ENCODE results near the gene IQGAP1. TPM values are rescaled to one million over a fixed set of nuclear protein-coding genes. Genes with fewer than 3 reads are reported as not detected.

The IQGAP1 gene
- total RNA-seq, 1 experiment from 2014 or later: 113 TPM

DNA sequence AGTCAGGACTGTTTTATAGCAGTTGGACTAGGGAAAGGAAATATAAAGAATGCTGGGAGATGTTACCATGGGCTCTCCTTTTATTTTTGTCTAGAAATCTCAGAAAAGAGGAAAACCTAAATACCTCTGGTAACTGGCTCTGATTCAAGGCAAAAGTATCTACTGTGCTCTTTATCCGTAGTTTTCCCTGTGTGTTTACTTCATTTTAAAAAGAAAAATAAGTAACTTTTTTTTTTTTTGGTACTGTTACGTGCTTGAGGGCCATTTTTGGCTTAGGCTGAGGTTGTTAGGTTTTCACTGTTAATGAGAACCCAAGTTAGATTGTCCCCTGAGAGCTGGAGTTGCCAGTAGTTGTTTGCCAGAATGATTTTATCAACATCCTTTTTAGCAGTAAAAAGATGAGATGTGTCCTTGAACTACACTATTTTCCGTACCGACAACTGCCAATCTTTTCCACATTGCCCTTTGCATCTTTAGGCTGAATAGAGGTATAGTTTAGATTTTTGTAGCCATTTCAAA, 35.8 kb downstream of the IQGAP1 start:
- CTCF ChIA-PET: no interaction called here
- ATAC-seq (no peak), DNase-seq (ENCODE audit: low read depth, low spot score) (no peak)
- Histone ChIP-seq H3K27me3 (ENCODE audit: insufficient read depth, low read length) (no peaks in the 10 kb centered on the region), H4K20me1 (ENCODE audit: insufficient read depth) (no peaks in the 10 kb centered on the region), H3K4me2 (ENCODE audit: low read length) (no peak overlapping the region), H2AFZ (ENCODE audit: low read depth, low read length, poor library complexity, severe bottlenecking) (no peak overlapping the region), H3K27ac (ENCODE audit: low read depth, low read length) (no peak overlapping the region), H3K4me3 (replicated peaks in 1 of 2; ENCODE audit: low read depth in 1 of 2, low read length in 2 of 2) (no peak overlapping the region), H3K36me3 (ENCODE audit: control insufficient read depth in 1 of 2, insufficient read depth in 2 of 2, low read length in 2 of 2) (no peaks in the 10 kb centered on the region), H3K9me3 (ENCODE audit: control insufficient read depth in 1 of 2, insufficient read depth in 1 of 2, low read depth in 1 of 2, low read length in 2 of 2) (no peaks in the 10 kb centered on the region), H3K79me2 (ENCODE audit: insufficient read depth, low read length) (peaks cover 68% of the 10 kb centered on the region), H3K4me1 (ENCODE audit: control insufficient read depth in 1 of 2, insufficient read depth in 2 of 2, low read length in 2 of 2) (peaks cover 37 to 41% of the 10 kb centered on the region in 2 experiments), H3K9me2 (ENCODE audit: insufficient read depth) (no peaks in the 10 kb centered on the region), H3K9ac (ENCODE audit: low read length) (no peak overlapping the region)
- RAD21 ChIA-PET (ENCODE audit: low non-redundant PET in 1 of 2, low total read pairs in 2 of 2, uncharacterized antibody in 2 of 2, unreplicated experiment in 2 of 2): no interaction called here
- TF ChIP-seq, protein P1, sequence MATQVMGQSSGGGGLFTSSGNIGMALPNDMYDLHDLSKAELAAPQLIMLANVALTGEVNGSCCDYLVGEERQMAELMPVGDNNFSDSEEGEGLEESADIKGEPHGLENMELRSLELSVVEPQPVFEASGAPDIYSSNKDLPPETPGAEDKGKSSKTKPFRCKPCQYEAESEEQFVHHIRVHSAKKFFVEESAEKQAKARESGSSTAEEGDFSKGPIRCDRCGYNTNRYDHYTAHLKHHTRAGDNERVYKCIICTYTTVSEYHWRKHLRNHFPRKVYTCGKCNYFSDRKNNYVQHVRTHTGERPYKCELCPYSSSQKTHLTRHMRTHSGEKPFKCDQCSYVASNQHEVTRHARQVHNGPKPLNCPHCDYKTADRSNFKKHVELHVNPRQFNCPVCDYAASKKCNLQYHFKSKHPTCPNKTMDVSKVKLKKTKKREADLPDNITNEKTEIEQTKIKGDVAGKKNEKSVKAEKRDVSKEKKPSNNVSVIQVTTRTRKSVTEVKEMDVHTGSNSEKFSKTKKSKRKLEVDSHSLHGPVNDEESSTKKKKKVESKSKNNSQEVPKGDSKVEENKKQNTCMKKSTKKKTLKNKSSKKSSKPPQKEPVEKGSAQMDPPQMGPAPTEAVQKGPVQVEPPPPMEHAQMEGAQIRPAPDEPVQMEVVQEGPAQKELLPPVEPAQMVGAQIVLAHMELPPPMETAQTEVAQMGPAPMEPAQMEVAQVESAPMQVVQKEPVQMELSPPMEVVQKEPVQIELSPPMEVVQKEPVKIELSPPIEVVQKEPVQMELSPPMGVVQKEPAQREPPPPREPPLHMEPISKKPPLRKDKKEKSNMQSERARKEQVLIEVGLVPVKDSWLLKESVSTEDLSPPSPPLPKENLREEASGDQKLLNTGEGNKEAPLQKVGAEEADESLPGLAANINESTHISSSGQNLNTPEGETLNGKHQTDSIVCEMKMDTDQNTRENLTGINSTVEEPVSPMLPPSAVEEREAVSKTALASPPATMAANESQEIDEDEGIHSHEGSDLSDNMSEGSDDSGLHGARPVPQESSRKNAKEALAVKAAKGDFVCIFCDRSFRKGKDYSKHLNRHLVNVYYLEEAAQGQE (IDR thresholded peaks at IDR 0.05; ENCODE audit: low read depth): no peak
- TF ChIP-seq ZFX (IDR thresholded peaks at IDR 0.05) (no peak), POLR2AphosphoS5 (IDR thresholded peaks at IDR 0.05; ENCODE audit: low read depth, low read length) (no peak), SRF (IDR thresholded peaks at IDR 0.05; ENCODE audit: low read depth) (no peak), RAD21 (IDR thresholded peaks at IDR 0.05; ENCODE audit: low read depth) (no peak), SIN3A (IDR thresholded peaks at IDR 0.05; ENCODE audit: low read depth) (no peak), EZH2 (IDR thresholded peaks at IDR 0.05) (no peak), FOSL1 (IDR thresholded peaks at IDR 0.05; ENCODE audit: low read depth) (no peak), ELF1 (IDR thresholded peaks at IDR 0.05; ENCODE audit: borderline replicate concordance, low read depth) (no peak), EZH2phosphoT487 (IDR thresholded peaks at IDR 0.05; ENCODE audit: borderline replicate concordance) (no peak), TCF7L2 (IDR thresholded peaks at IDR 0.05; ENCODE audit: borderline replicate concordance, extremely low read depth, insufficient read depth, insufficient read length) (no peak), JUND (IDR thresholded peaks at IDR 0.05) (no peak), ZNF274 (IDR thresholded peaks at IDR 0.05; ENCODE audit: low read depth, low read length) (no peak), POLR2A (IDR thresholded peaks at IDR 0.05; ENCODE audit: borderline replicate concordance, extremely low read depth, insufficient read depth, insufficient read length) (no peak)
- TF ChIP-seq, protein P2, sequence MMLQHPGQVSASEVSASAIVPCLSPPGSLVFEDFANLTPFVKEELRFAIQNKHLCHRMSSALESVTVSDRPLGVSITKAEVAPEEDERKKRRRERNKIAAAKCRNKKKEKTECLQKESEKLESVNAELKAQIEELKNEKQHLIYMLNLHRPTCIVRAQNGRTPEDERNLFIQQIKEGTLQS (IDR thresholded peaks at IDR 0.05): no peak
- TF ChIP-seq, protein P3, sequence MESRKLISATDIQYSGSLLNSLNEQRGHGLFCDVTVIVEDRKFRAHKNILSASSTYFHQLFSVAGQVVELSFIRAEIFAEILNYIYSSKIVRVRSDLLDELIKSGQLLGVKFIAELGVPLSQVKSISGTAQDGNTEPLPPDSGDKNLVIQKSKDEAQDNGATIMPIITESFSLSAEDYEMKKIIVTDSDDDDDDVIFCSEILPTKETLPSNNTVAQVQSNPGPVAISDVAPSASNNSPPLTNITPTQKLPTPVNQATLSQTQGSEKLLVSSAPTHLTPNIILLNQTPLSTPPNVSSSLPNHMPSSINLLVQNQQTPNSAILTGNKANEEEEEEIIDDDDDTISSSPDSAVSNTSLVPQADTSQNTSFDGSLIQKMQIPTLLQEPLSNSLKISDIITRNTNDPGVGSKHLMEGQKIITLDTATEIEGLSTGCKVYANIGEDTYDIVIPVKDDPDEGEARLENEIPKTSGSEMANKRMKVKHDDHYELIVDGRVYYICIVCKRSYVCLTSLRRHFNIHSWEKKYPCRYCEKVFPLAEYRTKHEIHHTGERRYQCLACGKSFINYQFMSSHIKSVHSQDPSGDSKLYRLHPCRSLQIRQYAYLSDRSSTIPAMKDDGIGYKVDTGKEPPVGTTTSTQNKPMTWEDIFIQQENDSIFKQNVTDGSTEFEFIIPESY (IDR thresholded peaks at IDR 0.05; ENCODE audit: extremely low read depth, insufficient replicate concordance, low read length): no peak
- TF ChIP-seq, protein P4, sequence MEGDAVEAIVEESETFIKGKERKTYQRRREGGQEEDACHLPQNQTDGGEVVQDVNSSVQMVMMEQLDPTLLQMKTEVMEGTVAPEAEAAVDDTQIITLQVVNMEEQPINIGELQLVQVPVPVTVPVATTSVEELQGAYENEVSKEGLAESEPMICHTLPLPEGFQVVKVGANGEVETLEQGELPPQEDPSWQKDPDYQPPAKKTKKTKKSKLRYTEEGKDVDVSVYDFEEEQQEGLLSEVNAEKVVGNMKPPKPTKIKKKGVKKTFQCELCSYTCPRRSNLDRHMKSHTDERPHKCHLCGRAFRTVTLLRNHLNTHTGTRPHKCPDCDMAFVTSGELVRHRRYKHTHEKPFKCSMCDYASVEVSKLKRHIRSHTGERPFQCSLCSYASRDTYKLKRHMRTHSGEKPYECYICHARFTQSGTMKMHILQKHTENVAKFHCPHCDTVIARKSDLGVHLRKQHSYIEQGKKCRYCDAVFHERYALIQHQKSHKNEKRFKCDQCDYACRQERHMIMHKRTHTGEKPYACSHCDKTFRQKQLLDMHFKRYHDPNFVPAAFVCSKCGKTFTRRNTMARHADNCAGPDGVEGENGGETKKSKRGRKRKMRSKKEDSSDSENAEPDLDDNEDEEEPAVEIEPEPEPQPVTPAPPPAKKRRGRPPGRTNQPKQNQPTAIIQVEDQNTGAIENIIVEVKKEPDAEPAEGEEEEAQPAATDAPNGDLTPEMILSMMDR (IDR thresholded peaks at IDR 0.05 in 2 of 3, conservative IDR thresholded peaks at IDR 0.05 in 1 of 3; ENCODE audit: borderline replicate concordance in 1 of 3, insufficient read depth in 1 of 3, low read depth in 2 of 3, low read length in 2 of 3): no peak
- TF ChIP-seq, protein P5, sequence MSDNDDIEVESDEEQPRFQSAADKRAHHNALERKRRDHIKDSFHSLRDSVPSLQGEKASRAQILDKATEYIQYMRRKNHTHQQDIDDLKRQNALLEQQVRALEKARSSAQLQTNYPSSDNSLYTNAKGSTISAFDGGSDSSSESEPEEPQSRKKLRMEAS (IDR thresholded peaks at IDR 0.05): no peak
- POLR2A ChIA-PET: no interaction called here
- BruUV-seq (replicated peaks): no TSS peak
- intact Hi-C loops (cut with micrococcal nuclease): loop anchor here (5.0 kb wide), 1 partner anchor 53 kb away; no protein-coding TSS in a partner anchor
